VCaP (cell line): Measurements from ENCODE around the gene PPP1R7.

Source experiments
- H3K27ac ChIP-seq: fragments of 450-650 bp; 2 replicates; pipeline ENCODE4 v1.5.1; 2017
- CTCF ChIP-seq: fragments of 450-650 bp; conservative IDR thresholded peaks from 2 replicates; pipeline ENCODE4 v1.5.1; 2017; ENCODE audit warnings: mild to moderate bottlenecking, moderate library complexity

Gene PPP1R7

GRCh38 chr2:241213567-241213966, 63.3 kb downstream of the PPP1R7 start:
- H3K27ac ChIP-seq = no peak overlapping the region
- no peak for TF ChIP-seq CTCF

- H3K27ac ChIP-seq = no peak overlapping the region
- TF ChIP-seq CTCF = no peak
Observed at GRCh38 chr2:241214209-241214608, 63.9 kb downstream of the PPP1R7 start.

- TF ChIP-seq CTCF = no peak
- no peak overlapping the region for H3K27ac ChIP-seq
Observed at GRCh38 chr2:241214766-241215165, 64.5 kb downstream of the PPP1R7 start.

- no peak overlapping the region for H3K27ac ChIP-seq
- no peak for TF ChIP-seq CTCF
Observed at GRCh38 chr2:241215421-241215820, 65.2 kb downstream of the PPP1R7 start.

GRCh38 chr2:241216211-241216761, 66.0 kb downstream of the PPP1R7 start:
- TF ChIP-seq CTCF = no peak
- peak overlapping the region; percentile 95 for H3K27ac ChIP-seq

GRCh38 chr2:241217320-241218031, 67.2 kb downstream of the PPP1R7 start:
- 0 out of 2 replicates have a peak, but pooled peaks have one; percentile 10 for TF ChIP-seq CTCF
- H3K27ac ChIP-seq = peak overlapping the region; percentile 95

GRCh38 chr2:241218131-241219029, 68.1 kb downstream of the PPP1R7 start:
- H3K27ac ChIP-seq = peak overlapping the region; percentile 79
- peak; percentile 39 for TF ChIP-seq CTCF
